Measurements from ENCODE around the gene MFAP4. TPM values are rescaled to one million over a fixed set of nuclear protein-coding genes. Genes with fewer than 3 reads are reported as not detected.

The MFAP4 gene
- polyA plus RNA-seq (ENCODE audit: insufficient read length in 4 of 4) = 100 to 1,000 TPM; 199 to 293 (median 244) TPM

DNA sequence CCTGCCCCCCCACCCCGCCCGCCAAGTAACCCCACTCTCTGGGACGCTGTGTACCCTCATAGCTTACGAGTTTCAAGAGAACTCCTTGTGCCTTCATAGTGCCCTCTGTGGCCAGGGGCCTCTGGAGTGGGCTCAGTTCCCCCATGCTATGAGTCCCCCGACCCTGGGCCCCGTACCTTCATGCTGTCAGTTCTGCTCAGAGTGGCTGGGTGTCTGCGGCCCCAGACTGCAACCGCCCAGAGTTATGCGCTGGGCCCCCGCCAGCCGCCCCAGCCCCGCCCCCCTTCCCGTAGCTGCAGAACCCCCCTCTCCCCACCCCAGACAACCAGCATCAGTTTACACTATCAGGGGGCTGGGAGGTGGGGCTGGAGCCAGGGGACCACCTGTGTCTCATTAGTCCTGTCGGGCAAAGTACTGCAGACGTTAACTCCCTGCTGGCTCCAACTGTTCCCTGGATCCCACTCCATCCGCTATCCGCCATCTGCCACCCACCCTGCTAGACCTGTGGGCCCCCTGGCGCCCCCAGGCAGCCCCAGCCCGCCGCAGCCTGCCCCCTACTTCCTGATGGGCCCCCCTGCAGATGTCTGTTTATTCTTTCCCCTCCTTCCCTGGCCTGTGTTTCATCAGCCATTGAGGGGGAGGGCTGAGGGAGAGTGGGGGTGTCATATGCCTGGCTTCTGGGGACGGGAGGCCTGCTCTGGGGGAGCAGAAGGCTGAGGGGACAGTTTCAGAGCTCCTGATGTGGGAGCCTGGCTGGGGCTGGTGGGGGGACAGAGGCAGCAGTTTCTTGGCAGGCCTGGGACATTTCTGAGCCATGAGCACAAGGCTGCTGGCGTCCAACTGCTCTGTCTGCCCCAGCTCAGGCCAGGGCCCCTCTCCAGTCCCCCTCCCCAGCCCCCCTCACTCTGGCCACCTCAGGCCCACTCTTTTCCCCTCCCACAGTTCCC is at the start of gene MFAP4:
TSS of gene MFAP4 (minus strand) at position 217 of the 947 bp plus-strand sequence. CDS start at position 182, 35 bp downstream.
- peak; percentile 71 to 84 (median 74) for DNase-seq (ENCODE audit: low read depth in 4 of 4, low spot score in 3 of 4)

- no peak for DNase-seq (ENCODE audit: low read depth in 4 of 4, low spot score in 3 of 4)
Measured at GRCh38 chr17:19433727-19434340, 46.8 kb upstream of the MFAP4 start.

DNA sequence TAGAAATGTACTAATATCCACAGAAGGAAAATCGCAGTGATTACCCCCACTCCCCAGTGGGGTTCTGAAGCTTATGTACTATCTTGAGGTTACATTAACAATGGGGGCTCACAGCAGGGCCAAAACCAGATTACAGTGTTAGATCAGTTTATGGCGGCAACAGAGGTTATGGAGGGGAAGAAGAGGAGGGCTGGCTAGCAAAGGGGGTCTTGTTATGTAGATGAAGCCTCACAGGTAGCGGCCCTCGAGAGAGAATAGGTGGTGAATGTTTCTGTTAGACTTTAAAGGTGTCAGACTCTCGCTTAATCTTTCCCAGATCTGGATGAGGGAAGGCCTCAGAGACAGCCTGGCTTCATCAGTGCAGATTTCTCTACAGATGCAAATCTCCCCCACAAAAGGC is 46.3 kb upstream of the MFAP4 start:
- no peak for DNase-seq (ENCODE audit: low read depth in 4 of 4, low spot score in 3 of 4)

DNA sequence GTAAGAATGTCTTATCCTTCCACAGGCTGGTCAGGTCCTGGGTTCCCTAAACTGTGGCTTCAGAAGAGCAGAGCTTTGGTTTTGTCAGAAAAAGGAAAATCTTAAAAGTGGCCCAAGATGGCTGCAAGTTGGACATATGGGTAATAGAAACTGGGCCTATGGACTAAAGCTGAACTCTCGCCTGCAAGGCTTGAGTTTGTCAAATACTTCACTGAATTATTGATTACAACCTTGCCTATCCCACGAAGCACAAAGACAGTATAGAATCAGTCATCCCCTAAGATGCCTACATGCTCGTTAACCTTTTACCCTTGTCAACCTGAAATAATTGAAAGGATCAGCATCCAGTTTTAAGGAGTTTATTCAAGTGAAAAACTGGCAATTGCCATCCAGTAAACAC is 44.7 kb upstream of the MFAP4 start:
- no peak for DNase-seq (ENCODE audit: low read depth in 4 of 4, low spot score in 3 of 4)

- DNase-seq (ENCODE audit: low read depth in 4 of 4, low spot score in 3 of 4) = no peak
Measured at GRCh38 chr17:19426631-19427030, 39.6 kb upstream of the MFAP4 start.

GRCh38 chr17:19424934-19425868 is 38.2 kb upstream of the MFAP4 start:
- no peak for DNase-seq (ENCODE audit: low read depth in 4 of 4, low spot score in 3 of 4)

DNA sequence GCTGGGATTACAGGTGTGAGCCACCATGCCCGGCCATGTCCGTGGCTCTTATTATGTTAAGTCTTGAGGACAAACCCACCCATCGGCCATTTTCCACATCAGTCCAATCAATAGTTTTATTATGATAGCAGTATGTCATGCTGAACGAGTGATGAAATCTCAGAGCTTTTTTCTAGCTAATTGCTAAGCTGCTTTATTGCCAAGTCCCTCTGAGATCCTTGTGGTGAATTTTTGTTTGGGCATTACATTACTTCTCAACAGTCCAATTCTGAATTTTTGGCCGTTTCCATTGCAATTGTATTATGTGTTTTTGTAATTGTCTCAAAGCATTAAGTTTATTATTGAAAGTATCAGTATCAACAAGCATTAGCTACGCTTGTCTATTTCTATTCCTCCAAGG is 34.9 kb upstream of the MFAP4 start:
- no peak for DNase-seq (ENCODE audit: low read depth in 4 of 4, low spot score in 3 of 4)

GRCh38 chr17:19421219-19421618 is 34.2 kb upstream of the MFAP4 start:
- DNase-seq (ENCODE audit: low read depth in 4 of 4, low spot score in 3 of 4) = no peak

GRCh38 chr17:19418251-19418992 is 31.4 kb upstream of the MFAP4 start:
- DNase-seq (ENCODE audit: low read depth in 4 of 4, low spot score in 3 of 4) = no peak

DNA sequence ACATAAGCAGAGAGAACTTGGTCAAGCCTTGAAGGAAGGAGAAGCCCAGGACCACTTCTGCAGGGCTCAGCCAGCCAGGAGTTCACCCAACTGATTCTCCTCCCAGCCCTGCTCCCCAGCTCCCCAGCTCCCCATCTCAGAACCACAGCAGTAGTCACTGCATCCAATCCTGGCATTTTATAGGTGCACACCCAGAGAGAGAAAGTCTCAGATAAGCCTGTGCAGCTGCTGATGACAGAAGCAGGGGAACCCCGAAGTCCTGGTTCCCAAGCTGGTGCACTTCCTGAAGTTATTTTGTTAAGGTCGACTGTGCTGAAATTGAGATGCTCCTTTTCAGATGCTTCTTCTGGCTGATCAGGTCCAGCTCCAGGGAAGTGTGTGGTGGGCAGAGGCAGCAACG is 30.6 kb upstream of the MFAP4 start:
- no peak for DNase-seq (ENCODE audit: low read depth in 4 of 4, low spot score in 3 of 4)

GRCh38 chr17:19415806-19416775 is 29.1 kb upstream of the MFAP4 start:
- DNase-seq (ENCODE audit: low read depth in 4 of 4, low spot score in 3 of 4) = no peak

- no peak for DNase-seq (ENCODE audit: low read depth in 4 of 4, low spot score in 3 of 4)
Measured at GRCh38 chr17:19415311-19415710, 28.3 kb upstream of the MFAP4 start.

DNA sequence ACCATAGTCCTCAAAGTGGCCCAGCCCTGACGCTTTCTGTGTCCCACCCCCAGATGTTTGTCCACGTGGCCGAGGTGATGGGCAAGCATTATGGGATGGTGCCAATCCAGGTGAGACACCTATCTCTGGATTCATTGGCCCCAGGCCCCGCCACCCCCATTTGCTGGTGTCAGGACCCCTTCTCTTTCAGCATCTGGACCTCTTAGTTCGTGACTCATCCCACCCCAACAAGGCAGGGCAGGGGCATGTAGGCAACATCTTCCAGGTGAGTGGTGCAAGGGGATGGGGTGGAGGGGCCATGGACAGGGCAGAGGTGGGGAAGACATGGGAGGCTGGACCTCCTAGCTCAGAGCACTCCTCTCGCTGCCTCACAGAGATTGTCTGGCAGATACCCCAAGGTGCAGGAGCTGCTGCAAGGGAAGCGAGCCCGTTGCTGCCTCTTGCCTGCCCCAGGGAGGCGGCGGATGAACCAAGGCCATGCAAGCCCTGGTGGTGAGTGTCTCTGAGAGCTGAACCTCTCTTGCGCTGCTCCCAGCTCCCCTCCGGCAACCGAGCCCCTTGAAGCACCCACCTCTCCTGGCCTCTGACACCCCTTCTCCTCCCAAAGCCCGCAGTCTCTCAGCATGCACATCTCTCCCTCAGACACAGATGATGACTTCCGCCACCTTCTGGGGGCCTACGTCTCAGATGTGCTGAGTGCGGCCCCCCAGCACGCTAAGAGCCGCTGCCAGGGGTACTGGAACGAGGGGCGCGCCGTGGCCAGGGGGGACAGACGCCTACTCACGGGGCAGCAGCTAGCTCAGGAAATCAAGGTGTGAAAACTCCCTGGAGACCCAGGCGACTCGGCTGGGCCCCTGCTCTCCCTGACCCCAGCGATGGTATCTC is 27.6 kb upstream of the MFAP4 start:
- no peak for DNase-seq (ENCODE audit: low read depth in 4 of 4, low spot score in 3 of 4)

DNA sequence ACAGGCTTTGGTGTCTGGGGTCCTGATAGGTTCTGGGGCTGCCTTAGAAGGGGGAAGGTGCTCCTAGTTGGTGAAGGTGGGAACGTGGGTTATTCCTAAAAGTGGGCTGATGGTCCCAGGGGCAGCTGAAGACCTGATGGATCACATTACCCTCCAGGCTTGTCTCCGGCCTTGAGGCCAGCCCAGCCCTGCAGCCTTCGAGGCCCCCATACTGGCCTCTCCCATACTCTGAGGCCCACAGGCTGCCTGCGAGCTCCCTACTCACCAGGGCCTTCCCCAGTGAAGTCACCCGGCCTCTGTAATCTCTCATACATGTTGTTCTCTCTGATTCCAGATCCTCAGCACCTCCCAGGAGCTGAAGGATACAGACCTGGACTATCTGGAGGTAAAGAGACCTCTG is 26.8 kb upstream of the MFAP4 start:
- DNase-seq (ENCODE audit: low read depth in 4 of 4, low spot score in 3 of 4) = no peak

GRCh38 chr17:19412984-19413383 is 26.0 kb upstream of the MFAP4 start:
- DNase-seq (ENCODE audit: low read depth in 4 of 4, low spot score in 3 of 4) = no peak

DNA sequence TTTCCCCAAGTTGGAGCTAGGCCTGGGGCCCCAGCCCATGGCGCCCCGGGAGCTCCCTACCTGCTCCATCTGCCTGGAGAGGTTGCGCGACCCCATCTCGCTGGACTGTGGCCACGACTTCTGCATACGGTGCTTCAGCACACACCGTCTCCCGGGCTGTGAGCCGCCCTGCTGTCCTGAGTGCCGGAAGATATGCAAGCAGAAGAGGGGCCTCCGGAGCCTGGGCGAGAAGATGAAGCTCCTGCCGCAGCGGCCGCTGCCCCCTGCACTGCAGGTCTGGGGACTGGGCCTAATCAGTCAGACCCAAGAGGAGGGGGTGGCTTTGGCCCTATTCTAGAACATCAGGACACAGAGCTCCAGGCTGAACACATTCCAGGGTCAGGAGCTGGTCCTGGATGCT is 25.5 kb upstream of the MFAP4 start:
- no peak for DNase-seq (ENCODE audit: low read depth in 4 of 4, low spot score in 3 of 4)

DNA sequence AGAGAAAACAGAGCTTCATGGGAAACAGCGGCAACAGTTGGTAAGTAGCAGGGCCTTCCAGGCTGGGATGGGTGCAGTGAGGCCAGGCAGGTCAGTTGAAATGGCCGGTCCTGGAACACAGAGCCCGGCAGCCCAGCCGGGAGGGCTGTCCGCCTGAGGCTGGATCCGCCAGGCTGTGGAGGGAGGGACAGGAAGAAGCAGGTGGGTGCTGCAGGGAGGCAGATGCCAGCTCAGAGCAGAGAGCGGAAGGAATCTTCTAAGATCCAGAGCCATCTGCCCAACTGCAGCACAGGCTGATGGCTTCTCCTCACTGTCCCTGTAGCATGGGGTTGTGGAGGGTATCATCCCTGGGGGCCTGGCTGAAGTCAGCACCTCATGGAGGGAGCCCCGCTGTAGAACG is 24.6 kb upstream of the MFAP4 start:
- DNase-seq (ENCODE audit: low read depth in 4 of 4, low spot score in 3 of 4) = no peak

Data from right renal pelvis (tissue), 4 donors.